GM21786 (cell line): ENCODE measurements around the gene FGF14.

ENCODE experiments used
- ATAC-seq: cut with Tn5 transposase; IDR thresholded peaks from one replicate; pipeline ENCODE4 v1.9.1; 2021; ENCODE audit not compliant: unreplicated experiment

FGF14 gene

DNA sequence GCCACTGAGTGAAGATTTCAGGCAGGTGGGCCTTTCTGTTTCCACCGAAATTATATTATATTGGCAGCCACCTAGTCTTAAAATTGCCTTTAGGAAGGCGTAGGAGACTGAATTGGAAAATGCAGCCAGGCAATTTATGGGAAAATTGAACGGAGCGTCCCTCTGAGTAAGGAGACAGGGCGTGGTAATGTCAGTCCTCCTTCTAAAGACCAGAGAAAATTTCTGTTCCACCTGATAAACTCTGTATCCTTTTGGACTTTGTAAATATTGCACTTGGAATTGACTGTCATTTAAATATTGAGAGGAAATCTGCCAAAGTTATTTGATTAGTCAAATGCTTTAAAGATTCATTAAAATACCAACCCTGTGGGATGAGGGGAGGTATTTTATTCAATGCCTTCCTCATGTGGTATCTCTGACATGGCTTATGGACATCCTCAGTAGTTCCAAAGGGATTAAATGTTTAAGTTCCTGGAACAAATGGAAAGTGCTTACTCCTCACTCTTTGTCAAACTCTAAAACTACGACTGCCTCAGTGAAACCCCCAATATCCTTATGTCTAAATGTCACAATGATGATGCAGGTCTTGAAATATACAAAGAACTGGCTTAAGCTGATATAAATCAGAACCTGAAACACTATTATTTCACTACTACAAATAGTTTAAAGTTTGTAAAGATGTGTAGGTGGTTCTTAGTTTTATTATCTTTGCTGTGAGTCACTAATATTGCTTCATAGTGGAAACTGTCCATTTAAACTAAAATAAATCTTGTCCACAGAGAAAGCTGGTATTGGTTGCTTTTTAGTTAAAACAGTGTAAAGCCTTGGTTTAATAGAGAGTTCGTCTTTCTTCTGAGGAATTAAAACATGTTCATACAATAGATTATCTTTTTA is 203.2 kb downstream of the FGF14 start:
- no peak for ATAC-seq

DNA sequence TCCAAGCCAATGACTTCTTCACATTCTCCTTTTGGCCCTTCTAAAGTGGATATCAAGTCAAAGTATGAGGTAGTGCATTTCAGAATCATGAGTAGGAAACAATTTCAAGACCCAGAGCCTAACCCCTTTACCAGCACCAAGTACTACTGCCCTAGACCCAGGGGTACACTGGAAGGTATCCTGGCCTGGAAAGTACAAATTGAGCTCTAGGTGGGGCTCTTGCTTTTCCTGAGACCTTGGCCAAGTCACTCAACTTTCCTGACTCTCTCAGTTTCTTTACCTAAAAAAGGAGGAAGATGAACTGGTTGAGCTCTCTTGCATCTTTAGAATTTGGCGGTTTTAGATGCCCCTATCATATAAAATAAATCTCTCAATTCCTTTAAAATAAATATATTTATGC is 204.7 kb downstream of the FGF14 start:
- no peak for ATAC-seq

DNA sequence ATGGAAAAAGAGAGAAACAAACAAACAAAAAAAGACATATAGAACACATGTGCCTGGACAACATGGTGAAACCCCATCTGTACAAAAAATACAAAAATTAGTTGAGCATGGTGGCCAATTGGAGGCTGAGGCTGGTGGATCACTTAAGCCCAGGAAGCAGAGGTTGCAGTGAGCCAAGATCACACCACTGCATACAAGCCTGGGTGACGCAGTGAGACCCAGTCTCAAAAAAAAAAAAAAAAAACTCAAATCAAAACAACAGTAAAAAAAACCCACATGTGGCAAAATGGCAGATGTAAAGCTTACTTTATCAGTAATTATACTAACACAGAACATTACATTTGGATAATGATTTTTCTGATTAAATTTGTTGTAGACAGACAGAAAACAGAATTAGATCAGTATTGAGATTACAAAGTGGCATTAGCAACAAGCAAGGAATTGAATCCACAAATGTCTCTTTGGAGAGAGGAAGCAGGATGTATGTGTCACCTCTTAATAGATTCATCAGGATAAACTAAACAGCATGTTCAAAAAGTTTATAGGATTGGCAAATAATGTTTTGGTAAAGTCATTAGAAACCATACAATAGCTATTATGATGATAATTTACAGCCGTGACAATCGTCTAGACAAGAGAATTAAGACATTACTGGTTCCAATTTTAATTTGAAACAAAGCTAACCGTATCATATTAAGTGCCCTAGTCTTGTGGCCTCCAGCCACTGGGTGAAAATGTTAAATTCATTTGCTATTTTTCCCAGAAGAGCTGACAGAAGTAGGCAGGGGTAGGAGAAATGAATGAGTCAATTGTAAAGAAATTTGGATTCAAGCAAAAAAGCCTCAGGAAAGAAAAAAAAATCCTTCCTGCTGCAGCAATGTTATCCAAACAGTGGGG is 206.0 kb downstream of the FGF14 start:
- ATAC-seq, result no peak

DNA sequence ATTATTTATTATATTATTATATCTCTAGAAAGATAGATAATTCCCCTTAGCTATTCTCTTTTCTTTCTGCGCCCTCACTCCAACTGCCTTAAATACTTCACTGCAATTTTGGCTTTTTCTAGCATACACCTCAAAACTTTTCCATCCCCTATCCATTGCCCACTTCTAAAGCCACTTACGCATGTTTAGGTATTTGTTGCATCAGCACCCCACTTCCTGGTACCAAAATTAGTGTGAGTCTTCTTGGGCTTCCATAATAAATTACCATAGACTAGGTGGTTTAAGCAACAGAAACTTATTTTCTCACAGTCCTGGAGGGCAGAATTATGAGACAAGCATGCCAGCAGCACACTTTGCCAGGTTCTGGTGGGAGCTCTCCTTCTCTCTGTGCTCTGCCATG is 209.0 kb downstream of the FGF14 start:
- ATAC-seq, result no peak

DNA sequence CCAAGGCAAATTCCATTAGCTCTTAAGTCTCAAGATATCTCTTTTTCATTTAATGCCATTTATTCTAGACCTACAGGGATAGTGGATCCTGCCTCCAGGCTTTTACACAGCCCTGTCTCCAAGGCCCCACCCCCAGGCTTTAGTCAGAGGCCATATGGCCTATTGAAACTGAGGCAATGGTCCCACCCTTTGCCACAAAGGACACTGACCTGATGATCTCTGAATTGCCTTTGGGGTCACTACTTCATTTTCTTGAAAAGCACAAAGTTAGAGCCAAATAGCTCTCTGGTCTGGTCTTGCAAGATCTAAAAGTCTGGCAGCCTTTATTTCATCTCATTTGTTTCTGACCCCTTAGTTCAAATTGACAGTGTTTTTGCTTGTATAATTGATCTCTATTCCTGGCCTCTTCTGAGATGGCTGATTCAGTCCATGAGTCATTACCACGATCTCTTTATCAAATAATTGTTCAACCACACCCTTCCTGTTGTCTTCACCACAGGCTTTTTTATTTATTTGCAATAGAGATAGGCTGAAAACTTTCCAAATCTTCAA is 209.8 kb downstream of the FGF14 start:
- no peak for ATAC-seq

DNA sequence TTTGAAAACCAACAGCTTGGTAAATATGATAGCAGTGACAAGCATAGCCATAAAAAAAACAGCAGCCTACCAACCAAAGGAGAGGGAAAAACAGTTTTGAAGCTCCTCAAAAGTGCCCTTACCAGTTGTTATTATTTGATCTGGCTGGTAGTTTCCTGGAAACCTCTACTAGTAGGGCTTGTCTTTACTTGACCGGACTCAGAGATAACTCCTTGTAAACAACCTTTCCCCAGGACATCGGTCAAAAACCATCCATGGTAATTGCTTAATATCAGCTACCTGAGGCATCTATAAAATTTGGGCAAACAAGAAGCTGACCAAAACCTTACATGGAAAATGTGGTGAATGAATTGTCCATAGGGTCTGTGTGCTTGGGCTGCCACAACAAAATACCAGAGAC is 210.9 kb downstream of the FGF14 start:
- no peak for ATAC-seq

DNA sequence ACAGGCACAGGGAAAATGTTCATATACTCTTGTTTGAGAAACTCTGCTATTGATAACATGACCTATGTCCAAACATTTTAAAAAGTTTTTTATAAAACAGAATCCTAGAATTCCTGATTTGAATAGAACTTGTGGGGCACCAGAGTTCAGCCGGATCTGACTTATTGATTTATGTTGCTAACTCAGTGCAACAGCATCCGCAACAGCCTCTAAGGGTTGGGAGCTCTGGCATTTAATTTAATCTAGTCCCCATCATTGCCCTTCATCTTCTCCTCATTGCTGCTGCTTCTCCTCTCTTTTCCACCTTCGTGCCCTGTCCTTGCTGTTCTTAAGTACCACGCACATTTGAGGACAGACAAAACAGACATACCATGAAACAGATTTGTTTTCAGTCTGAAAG is 214.5 kb downstream of the FGF14 start:
- ATAC-seq, result no peak

DNA sequence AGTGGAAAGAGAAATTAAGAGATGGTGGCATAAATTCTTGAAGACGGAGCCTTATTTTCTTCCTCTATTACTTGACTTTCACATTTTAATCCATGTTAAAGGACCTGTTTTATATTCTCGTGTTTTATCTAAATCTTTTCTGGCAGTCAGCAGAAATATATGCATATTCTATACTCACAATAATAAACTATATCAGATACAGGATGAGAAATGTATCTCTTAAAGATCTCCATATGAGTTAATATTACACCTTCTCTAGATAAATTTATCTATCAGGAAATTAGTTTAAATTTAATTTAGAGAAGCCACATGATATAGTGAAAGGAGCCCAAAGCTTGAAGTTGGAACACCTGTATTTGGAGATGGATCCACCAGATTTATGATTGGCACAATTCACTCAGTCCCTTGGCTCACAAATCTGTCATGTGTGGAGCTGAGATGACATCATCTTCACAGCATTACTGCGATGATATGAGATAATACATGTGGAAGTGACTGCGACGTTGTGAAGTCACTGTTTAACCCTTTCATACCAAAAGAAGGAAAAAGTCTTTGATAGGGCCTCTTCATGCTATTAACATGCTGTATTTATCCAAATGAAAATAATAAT is 216.4 kb downstream of the FGF14 start:
- ATAC-seq, result no peak

DNA sequence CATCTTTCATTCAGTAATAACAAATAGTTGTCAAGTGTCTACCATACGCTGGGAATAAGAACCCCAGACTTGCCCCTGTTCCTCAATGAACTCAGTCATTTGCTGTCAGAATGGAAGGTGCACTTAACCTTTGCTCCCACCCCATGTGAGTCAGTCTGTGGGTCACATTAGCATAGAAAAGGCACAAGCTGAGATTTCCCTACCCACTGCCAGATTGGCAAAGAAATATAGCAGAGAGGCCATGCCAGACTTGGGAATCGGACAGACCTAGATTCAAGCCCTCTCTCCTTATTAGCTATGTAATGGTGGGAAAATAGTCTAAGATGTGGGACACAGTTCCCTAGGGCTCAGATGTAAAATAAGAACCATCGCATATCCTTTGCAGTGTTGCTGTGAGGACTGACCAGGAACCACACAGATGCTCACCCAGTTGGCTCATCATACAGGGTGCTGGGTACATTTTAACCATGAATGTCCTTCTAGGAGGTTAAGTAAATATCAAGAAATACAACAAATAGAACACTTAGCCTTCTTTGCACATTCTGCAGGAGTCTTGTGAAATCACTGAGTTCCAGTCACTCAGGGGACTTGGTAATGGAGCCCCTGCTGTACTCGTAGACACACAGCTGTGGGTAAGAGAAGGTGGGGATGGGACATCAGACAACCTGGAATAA is 218.2 kb downstream of the FGF14 start:
- no peak for ATAC-seq

DNA sequence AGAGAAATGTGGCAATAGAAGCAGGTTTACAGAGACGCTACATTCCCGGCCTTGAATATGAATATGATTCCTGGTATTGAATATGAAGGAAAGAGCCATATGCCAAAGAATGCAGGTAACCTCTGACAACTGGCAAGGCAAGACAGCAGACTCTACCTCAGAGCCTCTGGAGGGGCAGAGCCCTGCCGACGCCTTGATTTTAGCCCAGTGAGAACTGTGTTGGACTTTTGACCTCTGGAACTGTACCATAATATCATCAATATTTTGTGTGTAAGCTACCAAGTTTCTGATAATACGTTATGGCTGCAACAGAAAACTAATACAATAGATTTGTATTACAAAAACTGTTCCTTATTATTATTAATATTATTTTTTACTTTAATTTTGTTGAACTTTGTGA is 219.7 kb downstream of the FGF14 start:
- ATAC-seq, result no peak

DNA sequence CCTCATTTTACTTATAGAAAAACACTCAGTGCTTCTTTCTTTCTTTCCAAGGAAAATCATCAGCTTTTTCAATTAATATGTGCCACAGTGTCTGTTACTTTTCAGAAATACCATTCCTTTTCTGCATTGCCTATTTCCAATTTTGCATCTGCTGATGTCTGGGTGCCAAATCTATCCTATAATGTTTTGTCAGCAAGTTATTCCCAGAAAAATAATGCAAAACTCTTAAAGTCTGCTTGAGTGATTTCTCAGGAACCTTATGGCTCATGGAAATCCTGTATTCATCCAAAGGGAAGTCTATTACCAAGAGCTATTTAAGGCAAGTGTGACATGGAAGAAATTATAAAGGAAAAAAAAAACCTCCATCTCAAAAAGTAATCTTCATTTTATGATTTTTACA is 224.4 kb downstream of the FGF14 start:
- no peak for ATAC-seq

DNA sequence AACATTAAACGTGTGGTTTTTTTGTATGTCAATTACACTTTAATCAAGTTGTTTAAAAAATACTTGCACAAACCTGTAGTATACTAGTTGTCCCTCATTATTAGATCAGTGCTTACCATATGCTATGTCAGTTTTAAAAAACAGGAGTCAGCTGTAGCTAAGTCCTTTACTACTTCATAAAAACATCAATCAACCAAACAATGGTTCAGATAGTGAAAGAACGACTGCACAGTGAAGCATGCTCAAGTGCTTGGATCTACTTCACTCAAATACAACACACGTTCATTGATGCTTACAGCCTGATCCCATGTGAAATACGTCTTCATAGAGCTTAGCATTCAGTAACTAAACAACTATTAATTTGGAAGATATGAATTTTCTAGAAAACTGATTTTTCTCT is 225.0 kb downstream of the FGF14 start:
- no peak for ATAC-seq

DNA sequence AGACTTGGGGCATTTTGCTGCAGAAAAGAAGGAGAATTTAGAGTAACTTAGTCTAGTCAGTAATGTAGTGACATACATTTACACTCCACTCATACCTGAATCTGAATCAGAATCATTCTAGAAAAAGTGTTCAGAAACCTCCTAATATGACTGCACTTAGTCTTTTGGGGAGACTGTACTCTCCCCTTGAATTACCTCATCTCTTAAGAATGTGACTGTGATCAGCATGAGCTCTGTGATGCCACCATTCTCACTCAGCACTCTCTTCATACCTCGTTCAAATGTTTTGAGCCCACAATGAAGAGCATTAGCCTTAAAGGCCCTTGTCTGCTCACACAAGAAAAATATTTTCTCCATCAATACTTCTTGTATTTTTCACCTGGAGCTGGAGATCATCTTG is 229.4 kb downstream of the FGF14 start:
- ATAC-seq, result no peak

DNA sequence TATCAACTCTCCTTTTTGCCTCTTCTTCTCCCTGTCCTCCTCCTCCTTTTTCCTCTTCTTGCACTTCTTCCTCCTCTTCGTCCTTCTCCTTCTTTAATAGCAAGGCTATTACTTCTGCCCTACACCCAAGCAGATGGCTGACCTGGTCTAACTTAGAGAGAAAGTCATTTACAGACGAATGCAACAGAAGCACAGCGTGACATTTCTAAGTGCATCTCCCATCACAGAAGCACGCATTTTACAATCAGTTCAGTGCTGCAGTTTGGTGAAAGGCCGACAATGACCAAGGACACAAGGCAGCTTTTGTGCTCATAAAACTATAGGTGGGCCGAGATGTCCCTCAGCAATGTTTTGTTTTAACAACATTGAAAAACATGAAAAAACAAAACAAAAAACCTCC is 231.5 kb downstream of the FGF14 start:
- no peak for ATAC-seq

DNA sequence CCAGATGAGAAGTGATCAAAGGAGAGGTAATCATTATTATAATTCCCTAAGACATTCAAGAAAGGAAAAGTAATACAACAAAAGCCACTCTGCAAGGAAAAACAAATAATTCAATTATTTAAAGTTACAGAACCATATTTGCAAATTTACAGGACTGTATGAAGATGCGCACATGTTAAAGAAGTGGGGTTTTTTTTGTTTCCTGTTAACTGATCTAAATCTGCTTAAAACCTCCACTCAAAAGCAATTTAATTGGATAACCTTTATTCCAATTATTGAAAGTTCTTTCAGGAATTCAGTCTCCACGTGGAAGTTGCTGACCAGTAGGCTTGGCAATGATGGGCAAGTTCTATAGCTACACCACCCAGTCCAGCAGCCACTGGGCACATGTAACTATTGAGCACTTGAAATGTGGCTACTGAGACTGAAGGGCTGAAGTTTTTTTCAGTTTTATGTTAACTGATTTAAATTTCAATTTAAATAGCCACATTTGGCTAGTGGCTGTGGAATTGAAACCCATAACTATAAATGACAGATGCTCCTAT is 232.3 kb downstream of the FGF14 start:
- ATAC-seq, result no peak

DNA sequence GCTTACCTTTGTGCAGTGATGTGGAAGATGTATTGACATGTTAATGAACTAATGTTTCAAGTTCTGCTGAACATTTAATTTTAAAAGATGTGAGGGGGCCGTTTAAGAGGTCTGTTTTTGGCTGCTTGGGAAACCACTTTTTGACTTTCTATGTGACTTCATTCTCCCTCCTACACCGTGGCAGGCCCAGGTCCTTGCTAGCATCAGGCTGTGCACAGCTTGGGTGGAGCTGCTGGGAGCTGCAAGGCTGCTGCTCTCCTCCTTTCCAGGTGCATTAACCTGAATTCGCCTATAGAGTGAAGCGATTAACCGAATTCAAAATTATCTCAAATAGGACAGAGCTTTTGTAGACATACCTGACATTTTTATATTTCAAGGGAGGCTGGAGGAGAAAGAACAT is 249.1 kb downstream of the FGF14 start:
- no peak for ATAC-seq

DNA sequence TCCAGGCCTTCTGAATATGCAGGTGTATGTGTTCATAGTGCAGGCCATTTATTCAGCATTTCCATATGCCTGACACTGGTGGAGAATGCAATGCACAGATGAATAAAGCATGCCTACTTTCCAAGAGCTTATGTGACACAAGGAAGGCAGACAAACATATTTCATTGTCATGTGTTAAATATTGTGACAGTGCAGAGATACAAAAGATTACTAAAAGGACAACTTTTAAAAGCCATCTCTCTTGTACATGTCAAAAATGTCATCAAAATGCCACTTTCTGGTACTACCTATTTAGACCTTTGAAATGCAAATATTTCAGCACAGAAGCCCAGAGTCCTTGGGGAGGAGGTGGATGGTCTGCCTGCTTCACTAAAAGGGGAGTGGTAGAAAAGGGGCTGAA is 254.5 kb downstream of the FGF14 start:
- no peak for ATAC-seq

DNA sequence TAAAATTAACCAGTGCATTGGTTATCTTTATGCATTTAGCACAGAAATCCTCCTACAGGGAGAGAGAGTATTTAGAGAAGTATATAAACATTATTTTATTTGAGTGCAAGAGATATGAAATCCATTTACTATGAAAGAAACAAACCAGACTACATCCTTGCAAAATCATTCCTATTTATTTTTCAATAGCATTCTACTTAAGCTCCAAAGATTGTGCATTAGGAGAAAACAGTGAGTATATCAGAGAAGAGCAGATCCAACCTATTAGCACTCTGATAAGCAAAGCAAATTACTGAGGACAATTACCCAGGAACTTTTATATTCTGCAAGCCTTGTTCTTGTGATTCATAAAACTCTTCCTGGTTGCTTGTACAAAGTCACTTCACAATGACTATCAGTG is 256.1 kb downstream of the FGF14 start:
- ATAC-seq, result no peak

DNA sequence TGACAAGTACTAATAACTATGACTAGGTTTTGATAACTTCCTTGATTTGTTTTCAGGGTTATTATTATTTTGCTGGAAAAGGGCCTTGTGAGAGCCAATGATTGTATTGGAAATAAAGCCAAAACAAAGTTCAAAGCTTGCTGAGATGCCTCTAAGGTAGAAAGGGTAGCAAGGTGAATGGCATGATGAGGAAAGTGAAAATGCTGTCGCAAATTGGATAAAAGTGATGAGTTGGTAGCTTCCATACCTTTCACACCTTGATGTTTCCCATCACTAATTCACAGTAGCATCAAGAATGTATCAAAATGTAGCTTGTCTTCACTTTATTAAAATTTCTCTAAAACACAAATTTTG is 259.4 kb downstream of the FGF14 start:
- no peak for ATAC-seq

DNA sequence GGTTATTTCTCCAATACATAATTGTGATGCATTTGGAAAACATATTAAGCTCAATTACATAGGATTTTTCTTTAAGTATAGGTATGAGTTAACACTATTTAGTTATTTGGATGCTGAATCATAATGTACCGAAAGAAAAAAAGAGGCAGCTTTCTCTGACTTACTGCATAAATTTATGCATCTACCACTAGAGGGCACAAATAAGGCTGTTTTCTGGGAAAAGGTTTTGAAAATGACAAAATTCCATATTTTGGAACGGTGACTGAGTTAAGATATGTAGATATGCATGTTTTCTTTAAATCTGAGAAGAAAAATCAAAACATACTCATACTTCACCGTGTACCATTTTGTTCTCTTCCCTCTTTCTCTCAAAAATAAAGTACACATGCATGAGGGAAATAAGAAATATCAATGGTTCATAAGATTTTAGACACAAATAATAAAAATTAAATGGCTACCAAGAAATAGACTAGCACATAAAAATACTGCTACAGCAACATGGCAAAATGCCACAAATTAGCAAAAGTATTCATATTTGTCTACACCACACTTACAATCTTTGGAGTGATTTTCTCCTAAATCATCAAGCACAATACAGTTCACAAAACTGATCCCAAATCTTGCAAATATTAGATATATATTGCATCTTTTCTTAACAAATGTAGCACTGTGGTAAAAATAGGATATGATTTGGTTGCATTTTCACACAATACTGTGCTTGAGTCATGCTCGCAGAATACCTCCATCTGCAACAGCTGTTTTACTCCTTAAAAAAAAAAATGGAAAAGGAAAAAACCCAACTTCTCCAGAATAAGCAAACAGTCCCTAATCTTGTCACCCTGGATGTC is 260.0 kb downstream of the FGF14 start:
- ATAC-seq, result no peak
